Adipocyte (in vitro differentiated cells): ENCODE results near the gene NPTX1.

Experiments
- DNase-seq: peaks from one replicate; pipeline ENCODE4 v3.0.0-alpha.2; 2015; ENCODE audit warnings: low read depth
- H3K27me3 ChIP-seq: replicated peaks from 2 replicates; pipeline ENCODE4 v1.7.0; 2013; ENCODE audit warnings: mild to moderate bottlenecking, low read length, moderate library complexity; ENCODE audit not compliant: control insufficient read depth, insufficient read depth
- H3K36me3 ChIP-seq: 2 replicates; pipeline ENCODE4 v1.7.0; 2013; ENCODE audit warnings: low read length, mild to moderate bottlenecking, moderate library complexity; ENCODE audit not compliant: control insufficient read depth, insufficient read depth, severe bottlenecking
- H3K4me1 ChIP-seq: 2 replicates; pipeline ENCODE4 v1.7.0; 2013; ENCODE audit warnings: mild to moderate bottlenecking, low read length, moderate library complexity; ENCODE audit not compliant: control insufficient read depth, insufficient read depth
- H3K4me3 ChIP-seq: 2 replicates; pipeline ENCODE4 v1.7.0; 2013; ENCODE audit warnings: mild to moderate bottlenecking, low read length, moderate library complexity
- H3K9ac ChIP-seq: 2 replicates; pipeline ENCODE4 v1.7.0; 2013; ENCODE audit warnings: mild to moderate bottlenecking, low read length, moderate library complexity
- H3K9me3 ChIP-seq: 2 replicates; pipeline ENCODE4 v1.7.0; 2013; ENCODE audit warnings: mild to moderate bottlenecking, low read length, moderate library complexity; ENCODE audit not compliant: control insufficient read depth

Gene NPTX1

DNA sequence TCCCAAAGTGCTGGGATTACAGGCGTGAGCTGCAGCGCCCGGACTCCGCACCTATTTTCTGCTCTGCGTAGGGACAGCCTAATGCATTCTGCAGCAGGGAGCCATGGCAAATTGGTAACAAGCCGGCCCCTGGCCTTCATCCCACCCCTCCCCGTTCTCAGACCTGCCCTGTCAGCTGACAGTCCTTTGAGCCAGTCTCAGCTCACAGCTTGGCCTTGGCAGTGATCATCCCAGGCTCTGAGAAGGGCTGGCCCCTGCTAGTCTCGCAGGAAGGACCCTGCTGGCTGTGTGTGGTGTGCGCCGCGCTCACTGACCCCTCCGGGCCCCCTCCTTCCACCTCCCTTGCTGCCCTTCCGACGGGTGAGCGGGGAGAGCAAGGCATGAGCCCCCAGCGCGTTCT, 10.3 kb upstream of the NPTX1 start:
- Histone ChIP-seq H3K9ac (no peak overlapping the region), H3K36me3 (no peaks in the 10 kb centered on the region), H3K9me3 (peaks cover 5% of the 10 kb centered on the region), H3K4me1 (no peaks in the 10 kb centered on the region), H3K4me3 (no peak overlapping the region), H3K27me3 (peaks cover 38% of the 10 kb centered on the region)
- no peak for DNase-seq

DNA sequence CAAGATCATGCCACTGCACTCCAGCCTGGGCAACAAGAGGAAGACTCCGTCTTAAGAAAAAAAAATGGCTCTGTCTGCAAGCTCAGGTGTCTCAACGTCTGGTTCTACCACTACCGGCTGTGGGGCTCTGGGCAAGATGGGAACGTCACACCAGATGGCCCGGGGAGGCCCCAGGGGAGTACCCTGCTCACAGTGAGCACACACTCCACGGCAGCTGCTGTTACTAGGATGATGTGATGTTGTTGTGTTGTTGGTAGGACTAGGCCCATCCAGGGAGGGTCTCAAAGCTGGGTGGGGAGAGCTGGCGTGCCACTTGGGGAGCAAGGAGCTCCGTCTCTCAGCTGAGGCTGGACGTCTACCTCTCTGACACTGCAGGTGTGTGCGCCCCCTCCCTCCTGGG, 9.4 kb upstream of the NPTX1 start:
- Histone ChIP-seq H3K4me3 (no peak overlapping the region), H3K36me3 (no peaks in the 10 kb centered on the region), H3K27me3 (peaks cover 37% of the 10 kb centered on the region), H3K9ac (no peak overlapping the region), H3K4me1 (no peaks in the 10 kb centered on the region), H3K9me3 (peaks cover 5% of the 10 kb centered on the region)
- no peak for DNase-seq

DNA sequence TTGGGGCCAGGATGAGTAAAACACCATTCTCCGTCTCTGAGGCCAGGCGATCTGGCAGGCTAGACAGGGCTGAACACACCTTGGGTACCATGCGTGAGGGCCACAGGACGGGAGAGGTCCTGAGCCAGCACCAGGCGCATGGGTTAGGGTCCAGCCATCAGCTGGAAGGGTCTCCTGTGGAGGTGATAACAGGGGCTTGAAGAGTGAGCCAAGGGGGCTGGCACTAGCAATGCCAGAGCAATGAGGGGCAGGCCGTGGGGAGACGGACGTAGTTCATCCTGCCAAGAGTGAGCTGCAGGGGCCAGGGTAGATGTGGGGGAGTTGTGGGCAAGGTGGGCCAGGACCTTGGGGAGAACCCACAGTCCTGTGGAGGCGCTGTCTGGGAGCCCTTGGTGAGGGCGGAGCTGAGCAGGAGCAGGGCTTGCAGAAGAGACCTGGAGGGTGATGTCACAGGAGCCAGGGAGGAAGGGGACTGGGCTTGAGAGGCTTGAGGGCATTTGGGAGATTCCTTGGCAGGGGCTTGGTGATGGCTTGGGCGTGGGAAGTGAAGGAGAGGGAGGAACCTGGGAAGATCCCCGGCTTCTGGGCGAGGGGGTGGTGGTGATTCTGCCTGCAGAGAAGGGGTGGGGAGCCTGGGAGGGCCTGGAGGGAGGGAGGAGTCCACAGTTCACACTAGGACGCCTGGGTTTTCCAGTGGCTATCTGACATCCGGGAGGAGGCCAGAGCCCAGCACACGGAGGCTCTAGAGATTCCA, 6.3 kb upstream of the NPTX1 start:
- Histone ChIP-seq H3K9ac (no peak overlapping the region), H3K4me3 (no peak overlapping the region), H3K36me3 (no peaks in the 10 kb centered on the region), H3K27me3 (peaks cover 45% of the 10 kb centered on the region), H3K4me1 (no peaks in the 10 kb centered on the region), H3K9me3 (peaks cover 5% of the 10 kb centered on the region)
- DNase-seq, result no peak

DNA sequence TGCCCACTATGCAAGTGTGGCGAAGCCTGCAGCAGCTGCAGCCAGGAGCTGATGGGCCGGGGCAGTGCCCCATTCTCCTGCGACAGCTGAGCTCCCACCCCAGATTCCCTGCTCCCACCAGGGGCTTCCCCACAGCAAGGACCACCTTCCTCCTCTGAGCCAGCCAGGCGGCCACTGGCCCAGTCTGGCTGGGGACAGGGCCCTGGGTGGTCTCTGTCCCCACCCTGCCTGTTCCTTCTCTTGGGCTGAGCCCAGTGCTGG, 5.6 kb upstream of the NPTX1 start:
- no peak for DNase-seq
- no peaks in the 10 kb centered on the region for H3K9me3 ChIP-seq
- H3K4me3 ChIP-seq, result no peak overlapping the region
- H3K27me3 ChIP-seq, result peaks cover 37% of the 10 kb centered on the region
- no peaks in the 10 kb centered on the region for H3K36me3 ChIP-seq
- no peaks in the 10 kb centered on the region for H3K4me1 ChIP-seq
- no peak overlapping the region for H3K9ac ChIP-seq

DNA sequence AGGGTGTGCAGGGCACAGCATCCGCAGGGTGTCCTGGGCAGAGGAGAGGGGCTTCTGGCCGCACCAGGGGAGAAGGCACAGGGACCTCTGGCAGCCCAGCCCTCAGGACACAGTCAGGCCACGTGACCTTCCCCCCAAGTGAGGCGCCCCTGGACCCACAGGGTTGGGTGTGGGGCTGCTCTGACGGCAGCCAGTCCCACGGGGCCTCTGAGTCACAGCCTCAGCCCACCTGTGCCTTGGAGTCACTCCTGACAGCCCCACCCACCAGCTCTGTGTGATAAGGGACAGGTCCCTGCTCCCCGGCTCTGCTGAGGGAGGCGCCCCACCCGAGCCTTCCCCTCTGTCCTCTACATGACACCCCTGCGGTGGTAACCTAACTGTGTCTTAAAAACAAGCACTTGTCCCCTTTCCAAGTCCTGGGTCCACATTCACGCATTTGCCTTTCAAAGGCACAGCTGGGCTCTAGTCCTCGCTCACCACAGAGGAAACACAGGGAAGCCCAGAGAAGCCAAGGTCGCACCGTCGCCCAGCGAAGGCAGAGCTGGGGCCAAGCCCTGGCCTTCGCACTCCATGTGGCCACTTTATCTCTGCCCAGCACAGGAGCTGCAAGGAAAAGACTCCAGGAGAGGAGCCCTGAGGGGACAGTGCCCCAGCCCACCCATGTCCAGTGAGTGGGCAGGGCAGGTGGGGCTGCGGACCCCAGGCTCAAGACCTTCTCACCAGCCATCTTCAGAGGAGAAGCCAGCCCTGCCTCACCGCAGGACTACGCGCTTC, 5.1 kb upstream of the NPTX1 start:
- no peak overlapping the region for H3K4me3 ChIP-seq
- no peak for DNase-seq
- H3K36me3 ChIP-seq, result no peaks in the 10 kb centered on the region
- no peaks in the 10 kb centered on the region for H3K4me1 ChIP-seq
- no peaks in the 10 kb centered on the region for H3K9me3 ChIP-seq
- H3K9ac ChIP-seq, result no peak overlapping the region
- peaks cover 32% of the 10 kb centered on the region for H3K27me3 ChIP-seq

DNA sequence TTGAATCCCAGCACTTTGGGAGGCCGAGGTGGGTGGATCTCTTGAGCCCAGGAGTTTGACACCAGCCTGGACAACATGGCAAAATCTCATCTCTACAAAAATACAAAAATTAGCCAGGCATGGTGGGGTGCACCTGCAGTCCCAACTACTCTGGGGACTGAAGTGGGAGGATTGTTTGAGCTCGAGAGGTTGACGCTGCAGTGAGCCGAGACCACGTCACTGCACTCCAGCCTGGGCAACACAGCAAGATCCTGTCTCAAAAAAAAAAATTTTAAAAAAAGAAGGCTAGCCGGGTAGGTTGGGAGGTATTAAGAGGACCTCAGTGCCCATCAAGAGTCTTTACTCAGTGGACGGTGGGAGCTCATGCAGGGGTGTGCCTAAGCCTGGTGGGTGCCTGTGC, 3.8 kb upstream of the NPTX1 start:
- H3K4me3 ChIP-seq, result no peak overlapping the region
- no peaks in the 10 kb centered on the region for H3K9me3 ChIP-seq
- no peak overlapping the region for H3K9ac ChIP-seq
- peaks cover 29% of the 10 kb centered on the region for H3K27me3 ChIP-seq
- H3K36me3 ChIP-seq, result no peaks in the 10 kb centered on the region
- H3K4me1 ChIP-seq, result peaks cover 2% of the 10 kb centered on the region
- no peak for DNase-seq

DNA sequence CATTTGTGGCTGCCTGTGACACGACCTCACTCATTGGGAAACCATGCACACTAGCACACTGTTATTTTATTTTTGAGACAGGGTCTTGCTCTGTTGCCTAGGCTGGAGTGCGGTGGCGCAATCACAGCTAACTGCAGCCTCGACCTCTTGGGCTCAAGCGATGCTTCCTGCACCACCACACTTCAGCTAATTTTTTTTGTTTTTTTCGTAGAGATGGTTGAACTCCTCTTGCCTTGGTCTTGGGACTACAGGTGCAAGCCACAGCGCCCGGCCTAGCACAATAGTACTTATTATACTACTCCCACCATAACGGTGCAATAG, 2.8 kb upstream of the NPTX1 start:
- H3K27me3 ChIP-seq, result peaks cover 39% of the 10 kb centered on the region
- no peak for DNase-seq
- no peaks in the 10 kb centered on the region for H3K9me3 ChIP-seq
- H3K9ac ChIP-seq, result no peak overlapping the region
- no peak overlapping the region for H3K4me3 ChIP-seq
- peaks cover 4% of the 10 kb centered on the region for H3K4me1 ChIP-seq
- H3K36me3 ChIP-seq, result no peaks in the 10 kb centered on the region

DNA sequence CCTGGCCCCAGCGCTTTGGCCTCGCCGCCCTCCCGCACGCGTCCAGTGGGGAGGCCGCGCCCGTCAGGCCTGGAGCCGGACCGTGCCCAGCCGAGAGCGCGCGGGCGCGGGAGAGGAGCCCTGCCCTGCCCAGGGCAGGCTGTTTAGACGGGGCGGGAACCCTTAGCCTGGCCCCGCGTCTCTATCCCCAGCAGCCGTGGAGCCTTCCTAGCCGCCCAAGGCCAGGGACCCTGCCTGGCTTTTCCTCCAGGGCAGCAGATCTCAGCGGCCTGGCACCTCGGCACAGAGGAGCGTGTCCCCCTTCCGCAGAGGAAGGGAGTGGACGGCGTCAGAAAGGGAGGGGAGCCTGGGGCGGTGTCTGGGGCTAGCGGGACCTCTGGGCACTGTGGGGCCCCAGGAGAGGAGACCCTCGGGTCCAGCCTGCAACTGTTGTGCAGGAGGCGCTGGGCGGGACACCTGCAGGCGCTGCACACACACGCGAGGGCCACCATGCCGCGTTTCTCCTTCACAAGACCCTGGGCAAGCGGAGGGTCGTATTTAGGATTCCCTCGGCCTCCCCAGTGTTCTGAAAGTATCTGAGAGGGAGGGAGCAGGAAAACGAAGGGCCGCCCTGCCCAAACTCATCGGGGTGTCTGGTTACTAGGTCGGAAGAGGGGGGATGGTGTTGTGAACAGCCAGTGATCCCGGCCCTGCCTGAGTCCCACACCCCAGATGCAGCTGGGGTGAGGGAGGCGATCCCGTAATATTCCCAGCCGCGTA, 2.3 kb upstream of the NPTX1 start:
- H3K9ac ChIP-seq, result peak overlapping the region; percentile 20
- peaks cover 43% of the 10 kb centered on the region for H3K27me3 ChIP-seq
- H3K9me3 ChIP-seq, result no peaks in the 10 kb centered on the region
- DNase-seq, result peak; percentile 12
- H3K4me3 ChIP-seq, result peak overlapping the region; percentile 68
- H3K4me1 ChIP-seq, result peaks cover 4% of the 10 kb centered on the region
- H3K36me3 ChIP-seq, result no peaks in the 10 kb centered on the region

DNA sequence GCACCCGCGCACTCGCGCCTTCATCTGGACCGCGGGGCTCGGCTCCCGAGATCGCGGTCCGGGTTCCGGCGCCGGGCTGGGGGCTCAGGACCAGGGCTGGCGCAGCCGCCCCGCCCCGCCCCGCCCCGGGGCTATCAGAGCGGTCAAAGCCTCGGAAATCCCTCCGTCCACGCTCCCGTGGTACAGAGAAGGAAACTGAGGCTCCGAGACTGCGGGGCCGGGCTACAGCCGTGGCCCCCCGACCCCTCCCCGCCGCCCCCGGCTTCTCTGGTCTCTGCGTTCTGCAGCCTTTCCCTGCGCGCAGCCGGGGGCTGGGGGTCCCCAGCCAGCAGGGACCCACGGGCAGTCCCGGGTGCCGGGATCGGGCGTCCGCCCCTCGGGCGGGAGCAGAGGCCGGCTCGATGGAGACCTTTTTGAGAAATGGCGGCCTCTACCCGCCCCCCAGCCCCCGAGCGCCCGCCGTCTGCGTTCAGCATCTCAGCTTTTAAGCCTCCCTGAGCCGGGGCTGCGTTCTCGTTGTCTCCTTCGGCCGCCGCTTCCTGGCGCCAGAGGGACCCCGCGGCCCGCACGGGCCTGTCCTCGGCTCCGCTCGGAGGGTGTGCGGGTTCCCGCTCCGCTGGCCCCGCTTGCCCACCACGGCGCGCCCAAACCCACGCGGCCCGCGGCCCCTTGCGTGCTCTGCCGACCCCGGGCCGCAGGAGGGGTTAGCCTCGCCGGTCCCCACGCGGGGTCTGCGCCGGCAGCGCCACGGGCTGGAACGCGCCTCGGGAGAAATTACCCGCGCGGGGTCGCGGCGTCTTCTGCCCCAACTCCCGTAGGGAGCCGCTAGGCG, 1.5 kb upstream of the NPTX1 start:
- no peaks in the 10 kb centered on the region for H3K9me3 ChIP-seq
- peaks cover 50% of the 10 kb centered on the region for H3K27me3 ChIP-seq

DNA sequence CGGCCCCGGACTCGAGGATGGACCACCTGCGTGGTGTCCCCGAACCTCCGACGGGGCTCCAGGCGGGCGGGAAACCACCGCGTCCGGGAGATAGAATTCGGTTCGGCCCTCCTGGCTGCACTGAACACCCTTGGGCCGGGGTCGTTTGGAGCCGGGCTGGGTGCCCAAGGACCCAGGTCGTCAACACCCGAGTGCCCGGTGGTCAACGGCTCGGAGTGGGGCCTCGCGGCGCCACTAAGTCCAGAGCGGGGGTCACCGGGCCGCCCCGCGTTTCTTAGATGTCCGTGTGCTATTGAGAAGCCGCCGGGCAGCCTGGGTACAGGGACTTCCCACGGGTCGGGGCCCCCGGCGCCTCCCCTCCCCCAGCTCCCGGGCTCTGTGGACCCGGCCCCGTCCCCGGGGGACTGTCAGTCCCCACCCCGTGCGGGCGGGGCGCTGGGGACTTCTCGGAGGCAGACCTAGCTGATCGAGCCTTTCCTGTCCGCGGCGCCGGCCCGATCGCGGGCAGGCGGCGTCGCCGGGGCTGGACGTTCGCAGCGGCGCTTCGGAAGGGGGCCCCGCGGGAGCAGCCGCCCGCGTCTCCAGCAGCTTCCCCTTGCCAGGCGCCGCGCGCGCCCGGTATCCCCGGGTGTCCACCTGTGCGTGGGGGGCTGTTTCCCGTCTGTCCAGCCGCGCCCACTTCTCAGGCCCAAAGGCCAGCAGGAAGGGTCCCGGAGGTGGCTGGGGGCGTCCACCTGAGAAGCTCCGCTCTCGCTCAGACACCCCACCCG, 655 bp upstream of the NPTX1 start:
- H3K9me3 ChIP-seq, result no peaks in the 10 kb centered on the region
- no peaks in the 10 kb centered on the region for H3K36me3 ChIP-seq
- H3K4me3 ChIP-seq, result no peak overlapping the region
- no peak overlapping the region for H3K9ac ChIP-seq
- H3K4me1 ChIP-seq, result peaks cover 4% of the 10 kb centered on the region
- peak; percentile 36 for DNase-seq
- H3K27me3 ChIP-seq, result peaks cover 50% of the 10 kb centered on the region

More for the DNA sequence above, 1.5 kb upstream of the NPTX1 start:
- H3K4me3 ChIP-seq, result peak overlapping the region; percentile 68
- peak; percentile 82 for DNase-seq
- no peaks in the 10 kb centered on the region for H3K36me3 ChIP-seq
- H3K4me1 ChIP-seq, result peaks cover 4% of the 10 kb centered on the region
- peak overlapping the region; percentile 20 for H3K9ac ChIP-seq
